Astrocyte of the cerebellum (primary cell): ENCODE results near the gene TRAPPC12.
"Not testable (repeated sequence)": the region's sequence is repeated elsewhere in the genome, so short reads cannot be mapped to it uniquely, and the experiment has no call there.

ENCODE experiments used
- DNase-seq: peaks from one replicate; pipeline ENCODE4 v3.0.0-alpha.2; 2011; ENCODE audit warnings: low read depth
- H3K4me3 ChIP-seq: 2 replicates; pipeline ENCODE4 v1.5.1; 2011; ENCODE audit warnings: mild to moderate bottlenecking, low read depth, low read length, moderate library complexity
- CTCF ChIP-seq: IDR thresholded peaks from 2 replicates; pipeline ENCODE4 v1.5.1; 2012; ENCODE audit warnings: low read length, low read depth, moderate library complexity, mild to moderate bottlenecking; ENCODE audit errors: missing control alignments
- in situ Hi-C: cut with HindIII; loops from 2 replicates; pipeline ENCODE4 v1.10.0; 2017; ENCODE audit warnings: low sequenced_read_pairs

The TRAPPC12 gene

GRCh38 chr2:3451169-3451568 is 71.7 kb downstream of the TRAPPC12 start:
- in situ Hi-C loops: no loop called here
- DNase-seq: no peak
- no peak overlapping the region for H3K4me3 ChIP-seq
- TF ChIP-seq CTCF: no peak

- TF ChIP-seq CTCF: no peak
Observed at GRCh38 chr2:3451926-3452671, 72.6 kb downstream of the TRAPPC12 start.

GRCh38 chr2:3453190-3453999 is 73.9 kb downstream of the TRAPPC12 start:
- no peak for TF ChIP-seq CTCF
- DNase-seq: no peak
- in situ Hi-C loops: no loop called here

More at GRCh38 chr2:3451926-3452671, 72.6 kb downstream of the TRAPPC12 start:
- no peak overlapping the region for H3K4me3 ChIP-seq
- DNase-seq: no peak
- in situ Hi-C loops: no loop called here

GRCh38 chr2:3454005-3454404 is 74.5 kb downstream of the TRAPPC12 start:
- in situ Hi-C loops, DNase-seq, H3K4me3 ChIP-seq: not testable (repeated sequence)

More at GRCh38 chr2:3453190-3453999, 73.9 kb downstream of the TRAPPC12 start:
- no peak overlapping the region for H3K4me3 ChIP-seq

GRCh38 chr2:3454802-3455201 is 75.3 kb downstream of the TRAPPC12 start:
- TF ChIP-seq CTCF: no peak
- in situ Hi-C loops: no loop called here
- H3K4me3 ChIP-seq: no peak overlapping the region
- DNase-seq: no peak

GRCh38 chr2:3456125-3456524 is 76.6 kb downstream of the TRAPPC12 start:
- in situ Hi-C loops: no loop called here
- no peak overlapping the region for H3K4me3 ChIP-seq
- no peak for DNase-seq
- TF ChIP-seq CTCF: no peak
